G401 (cell line): ENCODE results near the gene KIF7. TPM values are rescaled to one million over a fixed set of nuclear protein-coding genes. Genes with fewer than 3 reads are reported as not detected.

Experiments used
- DNase-seq: peaks from one replicate; pipeline ENCODE4 v3.0.0-alpha.2; 2015; ENCODE audit warnings: low spot score
- in situ Hi-C: cut with HindIII; loops from 2 replicates; pipeline ENCODE4 v1.10.0; 2016; ENCODE audit warnings: low sequenced_read_pairs, mixed read lengths
- total RNA-seq: library from RNA; depleted of rRNA; stranded (reverse); fragments of >200 nt; shearing (Covaris generic); gene quantifications from 2 replicates; pipeline ENCODE4 v1.2.3, GENCODE V29; 2014

KIF7 gene
- total RNA-seq, 1 experiment from 2014 or later = 21.5 TPM

GRCh38 chr15:89672221-89673164, 17.2 kb upstream of the KIF7 start:
- in situ Hi-C loops = no loop called here
- no peak for DNase-seq

GRCh38 chr15:89671687-89672086, 16.4 kb upstream of the KIF7 start:
- DNase-seq = no peak
- in situ Hi-C loops = no loop called here

- in situ Hi-C loops = no loop called here
- DNase-seq = no peak
Measured at GRCh38 chr15:89670971-89671560, 15.8 kb upstream of the KIF7 start.

GRCh38 chr15:89669941-89670340, 14.7 kb upstream of the KIF7 start:
- DNase-seq = no peak
- in situ Hi-C loops = no loop called here

GRCh38 chr15:89669309-89669865, 14.1 kb upstream of the KIF7 start:
- in situ Hi-C loops = no loop called here
- no peak for DNase-seq

GRCh38 chr15:89668171-89668570, 12.9 kb upstream of the KIF7 start:
- DNase-seq = no peak
- in situ Hi-C loops = no loop called here

GRCh38 chr15:89667706-89667960, 12.4 kb upstream of the KIF7 start:
- DNase-seq = no peak
- in situ Hi-C loops = no loop called here

- in situ Hi-C loops = no loop called here
- no peak for DNase-seq
Measured at GRCh38 chr15:89666858-89667705, 11.8 kb upstream of the KIF7 start.

- in situ Hi-C loops = no loop called here
- no peak for DNase-seq
Measured at GRCh38 chr15:89666184-89666857, 11.1 kb upstream of the KIF7 start.

GRCh38 chr15:89665449-89666181, 10.3 kb upstream of the KIF7 start:
- DNase-seq = no peak
- in situ Hi-C loops = no loop called here

- no peak for DNase-seq
- in situ Hi-C loops = no loop called here
Measured at GRCh38 chr15:89664441-89665350, 9.4 kb upstream of the KIF7 start.

GRCh38 chr15:89662893-89663626, 7.8 kb upstream of the KIF7 start:
- DNase-seq = no peak

GRCh38 chr15:89660556-89660955, 5.3 kb upstream of the KIF7 start:
- DNase-seq = no peak
- in situ Hi-C loops = no loop called here

More at GRCh38 chr15:89662893-89663626, 7.8 kb upstream of the KIF7 start:
- in situ Hi-C loops = no loop called here

GRCh38 chr15:89659295-89659694, 4.0 kb upstream of the KIF7 start:
- DNase-seq = no peak

GRCh38 chr15:89657686-89658200, 2.5 kb upstream of the KIF7 start:
- in situ Hi-C loops = no loop called here
- no peak for DNase-seq

More at GRCh38 chr15:89659295-89659694, 4.0 kb upstream of the KIF7 start:
- in situ Hi-C loops = no loop called here

GRCh38 chr15:89656116-89656815, 999 bp upstream of the KIF7 start:
- no peak for DNase-seq
- in situ Hi-C loops = no loop called here
